NOMO-1 treated with dmso at 0.1 percent for 144 hours (cell line): ENCODE measurements around the gene KRTAP22-1.

Experiments
- DNase-seq: peaks from one replicate; lab custom pipeline; 2025; ENCODE audit not compliant: unreplicated experiment; lab: John Stamatoyannopoulos, UW

KRTAP22-1 gene

GRCh38 chr21:30625449-30626165 lies 24.7 kb downstream of the KRTAP22-1 start:
- no peak for DNase-seq

GRCh38 chr21:30628109-30628508 lies 27.2 kb downstream of the KRTAP22-1 start:
- DNase-seq: no peak

GRCh38 chr21:30629200-30629599 lies 28.3 kb downstream of the KRTAP22-1 start:
- no peak for DNase-seq

GRCh38 chr21:30634906-30635305 lies 34.0 kb downstream of the KRTAP22-1 start, which contains the start of gene KRTAP20-2:
Gene KRTAP20-2, plus strand, starts transcription at chr21:30635206. Its CDS starts 58 bp downstream, at chr21:30635264.
- no peak for DNase-seq

GRCh38 chr21:30638686-30639085 lies 37.8 kb downstream of the KRTAP22-1 start:
- no peak for DNase-seq

DNA sequence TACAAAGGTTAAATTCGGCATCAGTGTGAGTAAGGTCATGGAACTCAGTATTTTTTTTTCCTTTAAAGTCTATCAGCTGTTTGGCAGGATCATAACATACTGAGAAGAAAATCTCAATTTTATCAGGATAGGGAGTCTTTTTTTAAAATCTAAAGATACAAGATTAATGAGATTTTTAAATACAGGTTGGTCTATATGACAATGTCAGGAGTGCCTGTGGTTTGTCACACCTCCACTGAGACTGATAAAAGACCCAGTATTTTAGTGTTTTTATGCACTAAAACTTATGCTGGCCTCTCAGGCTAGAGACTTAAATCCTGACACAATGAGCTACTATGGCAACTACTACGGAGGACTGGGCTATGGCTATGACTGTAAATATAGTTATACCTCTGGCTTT lies 41.7 kb downstream of the KRTAP22-1 start, which contains the start of gene KRTAP20-3:
KRTAP20-3 (plus strand) TSS at position 301 of the 400 bp plus-strand sequence.
- DNase-seq: no peak

GRCh38 chr21:30646904-30647414 lies 46.1 kb downstream of the KRTAP22-1 start:
- no peak for DNase-seq
